GM21737 (cell line): ENCODE results near the gene RILPL2.
A peak's percentile ranks its signal among the peaks of the same experiment; 100 is the strongest.
"Not testable (repeated sequence)": the region's sequence is repeated elsewhere in the genome, so short reads cannot be mapped to it uniquely, and the experiment has no call there.

ENCODE experiments used
- ATAC-seq: cut with Tn5 transposase; IDR thresholded peaks from one replicate; pipeline ENCODE4 v1.9.1; 2021; ENCODE audit warnings: mild to moderate bottlenecking, moderate library complexity; ENCODE audit not compliant: unreplicated experiment

The RILPL2 gene, protein sequence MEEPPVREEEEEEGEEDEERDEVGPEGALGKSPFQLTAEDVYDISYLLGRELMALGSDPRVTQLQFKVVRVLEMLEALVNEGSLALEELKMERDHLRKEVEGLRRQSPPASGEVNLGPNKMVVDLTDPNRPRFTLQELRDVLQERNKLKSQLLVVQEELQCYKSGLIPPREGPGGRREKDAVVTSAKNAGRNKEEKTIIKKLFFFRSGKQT

DNA sequence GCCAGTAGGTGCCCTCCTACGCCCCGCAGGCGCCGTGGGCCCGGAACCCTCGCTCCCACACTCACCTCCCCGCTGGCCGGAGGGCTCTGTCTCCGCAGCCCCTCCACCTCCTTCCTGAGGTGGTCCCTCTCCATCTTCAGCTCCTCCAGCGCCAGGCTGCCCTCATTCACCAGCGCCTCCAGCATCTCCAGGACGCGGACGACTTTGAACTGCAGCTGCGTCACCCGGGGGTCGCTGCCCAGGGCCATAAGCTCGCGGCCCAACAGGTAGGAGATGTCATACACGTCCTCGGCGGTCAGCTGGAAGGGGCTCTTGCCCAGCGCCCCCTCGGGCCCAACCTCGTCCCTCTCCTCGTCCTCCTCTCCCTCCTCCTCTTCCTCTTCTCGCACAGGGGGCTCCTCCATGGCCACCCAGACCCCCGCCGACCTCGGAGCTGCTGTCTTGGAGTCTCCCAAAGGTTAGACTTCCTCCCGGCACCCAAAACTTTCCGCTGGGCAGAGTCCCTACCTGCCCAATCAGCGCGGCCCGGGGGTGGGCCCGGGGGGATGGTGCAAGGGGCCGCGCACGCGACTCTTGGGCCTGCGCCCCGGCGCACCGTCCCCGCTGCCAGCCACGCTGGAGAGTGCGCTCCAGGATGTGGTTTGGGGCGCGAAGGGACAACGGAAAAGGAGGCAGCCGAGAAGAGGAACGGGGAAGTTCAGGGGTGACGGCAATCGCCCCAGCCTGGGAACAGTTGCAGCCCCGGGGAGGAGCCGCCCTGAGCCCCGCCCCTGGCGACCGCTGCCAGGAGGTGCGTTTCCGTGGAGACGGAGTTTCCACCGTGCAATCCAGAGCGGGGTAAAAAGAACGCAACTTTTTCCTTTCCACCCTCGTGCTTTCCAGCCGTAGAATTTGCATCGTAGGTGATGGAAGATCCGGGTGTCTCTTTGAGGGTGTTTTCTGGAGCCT, at the start of gene RILPL2:
TSS of gene RILPL2 (minus strand) at position 668 of the 948 bp plus-strand sequence. CDS start at position 404, 264 bp downstream.
- peak; percentile 74 for ATAC-seq

- no peak for ATAC-seq
Measured at GRCh38 chr12:123485756-123486155, 49.3 kb upstream of the RILPL2 start.

GRCh38 chr12:123483602-123484248, 47.2 kb upstream of the RILPL2 start:
- ATAC-seq: no peak

DNA sequence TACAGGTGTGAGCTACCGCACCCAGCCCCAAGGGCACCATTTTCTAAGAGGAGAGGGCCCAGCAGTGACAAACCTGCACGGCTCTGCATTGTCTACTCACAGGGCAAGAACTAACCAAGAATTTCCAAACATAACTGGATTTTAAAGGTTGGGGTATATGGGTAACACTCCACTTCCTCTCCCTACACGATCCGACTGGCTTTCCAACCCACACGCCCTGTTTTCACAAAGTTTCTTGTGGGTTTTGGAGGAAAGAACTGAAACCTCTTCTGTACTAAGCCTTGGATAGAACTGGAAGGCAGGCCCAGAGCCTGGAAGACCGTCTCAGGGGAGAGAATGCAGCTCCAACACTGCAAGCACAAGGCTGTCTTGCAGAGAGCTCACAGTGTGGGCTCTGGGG, 46.4 kb upstream of the RILPL2 start:
- no peak for ATAC-seq

DNA sequence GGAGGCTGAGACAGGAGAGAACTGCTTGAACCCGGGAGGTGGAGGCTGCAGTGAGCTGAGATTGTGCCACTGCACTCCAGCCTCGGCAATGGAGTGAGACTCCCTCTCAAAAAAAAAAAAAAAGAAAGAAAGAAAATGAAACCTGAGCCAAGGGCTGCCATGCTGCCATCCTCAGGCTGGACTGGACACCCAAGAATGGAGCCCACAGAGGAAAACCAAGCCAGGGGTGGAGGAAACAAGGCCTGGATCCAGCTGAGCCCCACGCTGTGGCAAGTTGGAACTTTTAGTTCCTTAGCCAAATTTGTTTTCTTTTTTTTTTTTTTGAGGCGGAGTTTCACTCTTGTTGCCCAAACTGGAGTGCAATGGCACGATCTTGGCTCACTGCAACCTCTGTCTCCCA, 44.8 kb upstream of the RILPL2 start:
- not testable (repeated sequence) for ATAC-seq

DNA sequence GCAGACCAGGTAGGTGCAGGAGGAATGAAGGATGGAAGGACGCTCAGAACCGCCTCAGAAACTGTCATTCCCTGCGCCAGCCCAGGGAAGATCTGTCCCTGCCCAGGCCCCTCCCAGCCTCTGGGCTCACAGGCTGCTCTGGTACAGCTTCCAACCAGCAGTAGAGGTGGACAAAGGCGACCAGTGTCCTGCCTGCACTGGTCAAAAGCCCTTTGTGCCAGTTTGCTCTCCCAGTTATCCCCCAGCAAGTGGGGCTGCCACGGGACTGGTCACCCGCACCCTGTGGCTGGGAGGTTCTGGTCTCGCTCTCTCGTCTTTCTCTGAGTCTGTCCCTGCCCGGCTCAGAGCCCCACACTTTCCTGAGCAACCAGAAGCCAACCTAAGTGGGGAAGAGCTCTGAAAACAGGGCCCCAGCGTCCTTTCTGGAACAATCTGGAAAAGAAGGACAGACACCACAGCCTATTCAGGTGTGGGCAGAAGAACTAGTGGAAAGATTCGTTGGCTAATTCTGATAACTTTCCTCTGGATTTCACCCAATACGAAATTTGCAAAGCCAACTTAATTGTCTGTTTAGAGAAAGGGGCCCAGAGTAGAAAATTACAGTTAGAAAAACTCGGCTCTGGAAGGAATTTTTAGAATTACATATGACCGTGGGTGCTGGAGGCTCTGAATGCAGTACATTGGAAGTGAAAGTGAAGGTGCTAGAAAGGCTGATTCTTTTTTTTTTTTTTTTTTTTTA, 43.1 kb upstream of the RILPL2 start:
- no peak for ATAC-seq

GRCh38 chr12:123478762-123479161, 42.3 kb upstream of the RILPL2 start:
- no peak for ATAC-seq

- ATAC-seq: no peak
Measured at GRCh38 chr12:123478069-123478468, 41.6 kb upstream of the RILPL2 start.

DNA sequence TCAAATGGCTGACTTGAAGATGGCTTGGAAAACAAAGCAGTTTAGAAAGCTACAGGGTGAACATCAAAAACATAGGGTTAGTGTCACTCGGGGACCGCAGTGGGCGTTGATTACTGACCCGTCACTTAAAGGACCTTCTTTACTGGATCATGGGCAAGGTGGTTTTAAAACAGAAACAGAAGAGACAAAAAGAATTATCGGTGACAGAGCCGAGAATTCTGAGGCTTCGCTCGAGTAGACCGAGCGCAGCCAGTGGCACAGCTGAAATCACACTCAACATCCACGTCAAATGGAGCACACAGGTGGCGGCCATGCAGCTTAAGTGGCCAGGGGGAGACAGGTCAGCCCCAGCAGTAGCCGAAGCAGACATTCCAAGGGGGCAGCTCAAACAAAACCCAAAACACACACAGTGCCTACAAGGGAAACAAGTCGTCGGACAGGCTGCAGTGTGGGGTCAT, 38.8 kb upstream of the RILPL2 start:
- ATAC-seq: no peak

- no peak for ATAC-seq
Measured at GRCh38 chr12:123474485-123475245, 38.2 kb upstream of the RILPL2 start.

DNA sequence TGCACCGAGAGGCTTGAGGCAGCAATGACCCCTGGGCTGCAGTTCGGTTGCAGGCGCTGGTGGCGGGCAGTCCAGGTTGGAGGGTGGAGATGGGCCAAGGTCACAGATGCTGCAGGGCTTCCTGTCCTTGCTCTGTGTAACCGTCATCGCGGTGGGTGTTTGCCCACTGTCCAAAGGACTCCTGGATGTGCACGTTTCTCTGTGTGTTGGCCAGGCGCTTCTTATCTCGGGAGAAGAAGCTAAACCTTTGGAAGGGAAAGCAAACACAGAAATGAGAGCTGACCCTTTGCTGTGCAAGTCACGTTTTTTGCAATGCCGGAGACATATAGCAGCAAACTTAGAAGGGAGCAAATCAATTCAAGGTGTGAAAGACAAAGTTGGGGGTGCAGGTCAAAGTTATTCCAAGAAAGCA, 36.0 kb upstream of the RILPL2 start:
- no peak for ATAC-seq

- no peak for ATAC-seq
Measured at GRCh38 chr12:123471374-123472068, 35.0 kb upstream of the RILPL2 start.

- no peak for ATAC-seq
Measured at GRCh38 chr12:123469978-123470377, 33.5 kb upstream of the RILPL2 start.

DNA sequence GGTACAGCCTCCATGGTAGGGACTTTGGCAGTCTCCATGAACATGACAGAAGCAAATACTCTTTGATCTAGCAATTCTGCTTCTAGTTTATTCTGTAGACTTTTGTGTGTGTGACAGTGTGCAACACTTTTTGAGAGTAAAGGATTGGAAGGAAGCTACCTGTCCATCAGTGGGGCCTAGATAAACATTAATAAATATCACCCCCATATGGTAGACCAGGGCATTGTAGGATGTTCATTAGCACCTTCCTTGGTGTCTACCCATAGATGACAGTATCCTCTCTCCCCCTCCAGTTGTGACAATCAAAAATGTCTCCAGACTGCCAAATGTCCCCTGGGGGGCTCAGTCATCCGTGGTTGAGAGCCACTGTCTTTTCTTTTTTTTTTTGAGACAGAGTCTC, 32.3 kb upstream of the RILPL2 start:
- ATAC-seq: no peak

GRCh38 chr12:123465084-123465483, 28.6 kb upstream of the RILPL2 start:
- no peak for ATAC-seq

DNA sequence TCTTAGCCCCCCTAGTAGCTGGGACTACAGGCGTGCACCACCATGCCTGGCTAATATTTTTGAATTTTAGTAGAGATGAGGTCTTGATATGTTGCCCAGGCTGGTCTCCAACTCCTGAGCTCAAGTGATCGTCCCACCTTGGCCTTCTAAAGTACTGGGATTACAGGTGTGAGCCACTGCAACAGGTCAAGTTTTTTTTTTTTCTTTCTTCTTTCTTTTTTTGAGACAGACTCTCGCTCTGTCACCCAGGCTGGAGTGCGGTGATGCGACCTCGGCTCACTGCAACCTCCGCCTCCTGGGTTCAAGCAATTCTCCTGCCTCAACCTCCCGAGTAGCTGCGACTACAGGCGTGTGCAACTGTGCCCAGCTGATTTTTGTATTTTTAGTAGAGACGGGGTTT, 26.7 kb upstream of the RILPL2 start:
- ATAC-seq: not testable (repeated sequence)

DNA sequence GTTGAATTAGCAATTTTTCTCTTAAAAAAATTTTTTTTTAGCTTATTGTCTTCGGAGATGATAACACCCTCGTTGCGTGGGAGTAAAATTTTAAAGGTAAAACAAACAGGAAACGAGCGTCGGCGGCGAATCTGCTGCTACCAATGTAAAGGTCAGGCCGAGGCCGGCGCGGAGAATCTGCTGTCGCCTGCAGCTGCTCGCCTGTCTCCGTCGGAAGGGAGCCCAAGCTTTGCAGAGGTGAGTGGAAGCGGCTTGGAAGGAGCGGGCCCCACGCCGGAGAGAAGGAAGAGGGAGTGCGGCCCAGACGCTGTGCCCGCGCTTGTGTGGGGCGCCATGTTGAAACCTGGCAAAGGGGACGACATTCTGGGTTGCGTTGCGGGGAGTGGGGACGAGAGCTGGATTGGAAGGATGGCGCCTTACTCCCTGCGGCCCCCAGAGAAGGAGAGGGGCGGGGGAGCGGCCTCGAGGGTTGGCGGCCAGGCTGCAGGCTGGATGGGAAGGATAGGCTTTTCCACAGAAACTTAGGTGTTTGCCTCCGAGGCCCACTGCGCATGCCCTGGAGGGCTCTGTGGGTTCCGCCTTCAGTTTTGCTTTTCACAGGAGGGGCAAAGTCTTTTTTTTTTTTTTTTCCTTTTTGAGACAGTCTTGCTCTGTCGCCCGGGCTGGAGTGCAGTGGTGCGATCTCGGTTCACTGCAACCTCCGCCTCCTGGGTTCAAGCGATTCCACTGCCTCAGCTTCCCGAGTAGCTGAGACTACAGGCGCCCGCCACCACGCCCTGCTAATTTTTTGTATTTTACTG, 21.7 kb upstream of the RILPL2 start, which contains the start of gene SNRNP35:
TSS of gene SNRNP35 (plus strand) at position 160 of the 800 bp plus-strand sequence. CDS start 7,402 bp downstream, outside the sequence.
- peak; percentile 49 for ATAC-seq

GRCh38 chr12:123453165-123453564, 16.7 kb upstream of the RILPL2 start:
- ATAC-seq: no peak

DNA sequence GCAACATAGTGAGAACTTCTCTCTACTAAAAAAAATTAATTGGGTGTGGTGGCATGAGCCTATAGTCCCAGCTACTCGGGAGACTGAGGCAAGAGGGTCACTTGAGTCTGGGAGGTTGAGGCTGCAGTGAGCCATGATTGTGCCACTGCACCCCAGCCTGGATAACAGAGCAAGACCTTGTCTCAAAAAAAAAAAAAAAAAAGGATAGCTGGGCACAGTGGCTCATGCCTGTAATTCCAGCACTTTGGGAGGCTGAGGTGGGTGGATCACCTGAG, 15.7 kb upstream of the RILPL2 start:
- not testable (repeated sequence) for ATAC-seq
